Left lung (tissue), 10 donors: Measurements from ENCODE around the gene PRDX5. TPM values are rescaled to one million over a fixed set of nuclear protein-coding genes. Genes with fewer than 3 reads are reported as not detected.

Source experiments
- ATAC-seq: fragments of 200-7000 bp; cut with Tn5 transposase; one replicate; pipeline ENCODE4 v1.9.1; 2020; ENCODE audit warnings: moderate library complexity
- DNase-seq, 4 donors: peaks; one replicate each; pipeline ENCODE4 v3.0.0-alpha.2; 2013 to 2020
- H3K27ac ChIP-seq, 2 donors: fragments of 200-600 bp; sonication (generic) in 1 of 2; one replicate each; pipeline versions ENCODE4 v1.5.0 to v1.8.0; 2020 to 2021
- H3K27me3 ChIP-seq, 2 donors: fragments of 200-600 bp; sonication (generic) in 1 of 2; one replicate each; pipeline versions ENCODE4 v1.5.0 to v1.8.0; 2020 to 2021
- H3K36me3 ChIP-seq, 2 donors: fragments of 200-600 bp; sonication (generic) in 1 of 2; one replicate each; pipeline versions ENCODE4 v1.5.0 to v1.8.0; 2020 to 2021
- H3K4me1 ChIP-seq, 2 donors: fragments of 200-600 bp; one replicate each; pipeline ENCODE4 v1.8.0; 2021
- H3K4me3 ChIP-seq, 2 donors: fragments of 200-600 bp; sonication (generic) in 1 of 2; one replicate each; pipeline versions ENCODE4 v1.5.0 to v1.8.0; 2020 to 2021; ENCODE audit warnings: mild to moderate bottlenecking in 1 of 2
- H3K9me3 ChIP-seq, 2 donors: fragments of 200-600 bp; sonication (generic) in 1 of 2; one replicate each; pipeline versions ENCODE4 v1.5.0 to v1.8.0; 2020 to 2021
- intact Hi-C, 2 donors: fragments of 100-400 bp; cut with DNase I; formaldehyde crosslinking; loops; one replicate each; pipeline versions ENCODE4 v1.11.2 to v1.14.2; 2022
- polyA plus RNA-seq, 6 donors: library from polyadenylated mRNA; unstranded; fragments of 120-200 nt; gene quantifications; one replicate each; pipeline ENCODE4 v1.2.1, GENCODE V29; 2013; ENCODE audit not compliant: insufficient read length in 6 of 6
- total RNA-seq, 2 donors: library from RNA; stranded (reverse); fragmentation: NEBNext Ultra II Directional; extraction: Animal tissue kit (Norgen Biotek cat#: 25700); gene quantifications; one replicate each; pipeline ENCODE4 v1.2.1, GENCODE V29; 2021
- TF ChIP-seq, protein P1 (sequence below), 2 donors: fragments of 200-600 bp; sonication (generic) in 1 of 2; IDR thresholded peaks; one replicate each; pipeline versions ENCODE4 v1.5.0 to v1.8.0; 2021; ENCODE audit warnings: antibody characterized with exemption in 2 of 2
- donor health status: DM: no; HTN: yes; CAD: no.
- donor health status: DM: no; HTN: no; CAD: no.

Gene PRDX5
- total and polyA plus RNA-seq, 8 donors, result 150 to 209 (median 177) TPM

DNA sequence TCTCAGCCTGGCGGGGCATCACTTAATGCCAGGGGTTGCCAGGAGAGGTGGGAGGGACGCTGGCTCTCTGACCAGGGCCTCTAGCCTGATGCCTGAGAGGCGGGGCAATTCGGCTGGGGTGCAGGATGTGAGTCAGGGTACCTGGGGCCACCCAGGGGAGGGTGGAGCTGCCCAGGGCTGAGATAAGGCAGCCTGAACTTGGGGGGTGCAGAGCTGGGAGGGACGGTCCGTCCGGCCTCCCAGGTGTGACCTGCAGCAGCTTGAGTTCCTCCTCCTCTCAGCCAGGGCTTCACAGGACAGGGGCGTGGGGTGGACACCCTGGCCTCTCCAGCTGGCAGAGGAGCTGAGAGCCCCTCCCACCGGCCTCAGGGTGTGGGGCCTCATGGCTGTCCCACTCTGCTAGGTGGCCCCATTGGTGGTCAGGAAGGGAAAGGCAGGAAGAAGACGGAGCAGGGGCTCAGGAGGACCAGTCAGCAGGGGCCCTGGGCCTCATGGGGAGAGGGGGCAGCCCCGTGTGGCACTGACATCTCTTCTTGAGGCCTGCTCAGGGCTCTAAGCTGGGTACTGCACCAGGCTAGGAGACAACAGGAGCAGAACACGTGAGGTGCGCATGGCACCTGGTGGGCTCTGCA lies 40.1 kb downstream of the PRDX5 start:
- H3K4me3 ChIP-seq, result peak overlapping the region; percentile 86 to 94
- ATAC-seq, result no peak

DNA sequence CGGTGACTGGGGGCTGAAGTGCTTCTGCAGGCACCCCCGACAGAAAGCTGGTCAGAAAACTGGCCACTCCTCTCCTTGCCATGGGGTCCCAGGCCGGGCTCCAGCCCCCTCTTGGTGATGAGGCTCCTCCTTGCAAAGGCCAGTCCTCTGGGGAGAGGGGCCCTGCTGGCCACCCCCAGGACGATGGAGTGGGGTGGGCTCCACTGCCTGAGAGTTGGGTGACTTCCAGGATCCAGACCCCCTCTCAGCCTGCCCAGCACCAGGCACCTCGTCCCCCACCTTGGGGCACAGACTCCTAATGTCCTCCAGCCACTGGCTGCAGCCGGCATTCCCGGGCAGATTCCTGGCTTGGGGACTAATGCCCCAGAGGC lies 40.6 kb downstream of the PRDX5 start:
- H3K9me3 ChIP-seq, result no peaks in the 10 kb centered on the region
- no peak for ATAC-seq
- intact Hi-C loops, result no loop called here

More for the DNA sequence above, 40.1 kb downstream of the PRDX5 start:
- intact Hi-C loops, result no loop called here
- H3K36me3 ChIP-seq, result peaks cover 0 to 51% of the 10 kb centered on the region in 2 donors
- TF ChIP-seq, protein P1, sequence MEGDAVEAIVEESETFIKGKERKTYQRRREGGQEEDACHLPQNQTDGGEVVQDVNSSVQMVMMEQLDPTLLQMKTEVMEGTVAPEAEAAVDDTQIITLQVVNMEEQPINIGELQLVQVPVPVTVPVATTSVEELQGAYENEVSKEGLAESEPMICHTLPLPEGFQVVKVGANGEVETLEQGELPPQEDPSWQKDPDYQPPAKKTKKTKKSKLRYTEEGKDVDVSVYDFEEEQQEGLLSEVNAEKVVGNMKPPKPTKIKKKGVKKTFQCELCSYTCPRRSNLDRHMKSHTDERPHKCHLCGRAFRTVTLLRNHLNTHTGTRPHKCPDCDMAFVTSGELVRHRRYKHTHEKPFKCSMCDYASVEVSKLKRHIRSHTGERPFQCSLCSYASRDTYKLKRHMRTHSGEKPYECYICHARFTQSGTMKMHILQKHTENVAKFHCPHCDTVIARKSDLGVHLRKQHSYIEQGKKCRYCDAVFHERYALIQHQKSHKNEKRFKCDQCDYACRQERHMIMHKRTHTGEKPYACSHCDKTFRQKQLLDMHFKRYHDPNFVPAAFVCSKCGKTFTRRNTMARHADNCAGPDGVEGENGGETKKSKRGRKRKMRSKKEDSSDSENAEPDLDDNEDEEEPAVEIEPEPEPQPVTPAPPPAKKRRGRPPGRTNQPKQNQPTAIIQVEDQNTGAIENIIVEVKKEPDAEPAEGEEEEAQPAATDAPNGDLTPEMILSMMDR (IDR thresholded peaks at IDR 0.05), result no peak
- no peaks in the 10 kb centered on the region for H3K9me3 ChIP-seq
- DNase-seq, result peak in 1 of 4 donors; percentile 78
- peaks cover 19 to 50% of the 10 kb centered on the region in 2 donors for H3K4me1 ChIP-seq
- no peaks in the 10 kb centered on the region for H3K27me3 ChIP-seq
- H3K27ac ChIP-seq, result peak overlapping the region; percentile 87

DNA sequence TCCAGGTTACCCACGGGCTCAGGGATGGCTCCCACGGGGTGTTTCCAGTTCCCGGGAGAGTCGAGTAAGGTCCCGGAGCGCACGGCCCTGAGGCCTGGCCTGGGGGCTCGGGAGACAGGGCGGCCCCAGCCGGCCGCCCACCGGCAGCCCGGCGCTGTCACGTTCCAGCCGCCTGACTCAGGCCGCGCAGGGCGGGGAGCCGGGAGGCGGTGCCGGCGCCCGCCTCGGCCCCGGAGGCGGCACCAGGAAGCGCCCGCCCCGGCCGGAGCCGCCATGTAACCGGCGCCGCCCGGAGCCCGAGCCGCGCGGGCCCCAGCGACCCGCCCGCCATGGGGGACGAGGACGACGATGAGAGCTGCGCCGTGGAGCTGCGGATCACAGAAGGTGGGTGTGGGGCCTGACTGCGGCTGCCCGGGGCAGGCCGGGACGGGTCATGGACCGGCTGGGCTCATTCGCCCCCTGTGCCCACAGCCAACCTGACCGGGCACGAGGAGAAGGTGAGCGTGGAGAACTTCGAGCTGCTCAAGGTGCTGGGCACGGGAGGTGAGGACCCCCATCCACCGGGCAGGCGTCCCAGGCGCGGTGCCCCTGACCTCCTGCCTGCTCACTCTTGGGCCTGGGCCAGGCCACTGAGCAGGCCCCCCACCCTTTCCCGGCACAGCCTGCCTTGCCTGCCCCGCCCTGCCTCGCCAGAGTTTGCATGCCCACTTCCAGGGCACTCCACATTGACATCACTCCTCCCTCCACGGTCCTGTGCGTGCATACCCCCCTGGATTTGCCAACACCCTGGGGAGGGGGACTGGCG lies 41.2 kb downstream of the PRDX5 start, which contains the start of gene RPS6KA4:
Gene RPS6KA4, plus strand, starts transcription at position 256 of the 805 bp plus-strand sequence. Its CDS starts 74 bp downstream, at position 330.
- no peaks in the 10 kb centered on the region for H3K9me3 ChIP-seq
- H3K27me3 ChIP-seq, result no peaks in the 10 kb centered on the region
- intact Hi-C loops, result no loop called here
- ATAC-seq (peak; percentile 86), DNase-seq (peak; percentile 55 to 94 (median 72))
- peak within 1 kb of the TSS; percentile 87 for H3K27ac ChIP-seq
- H3K4me3 ChIP-seq, result peak within 1 kb of the TSS; percentile 86 to 94
- peaks cover 19 to 50% of the 10 kb centered on the region in 2 donors for H3K4me1 ChIP-seq
- peaks cover 0 to 51% of the 10 kb centered on the region in 2 donors for H3K36me3 ChIP-seq
- TF ChIP-seq, protein P1 (IDR thresholded peaks at IDR 0.05), result no peak

More for the DNA sequence above, 40.6 kb downstream of the PRDX5 start:
- H3K27ac ChIP-seq, result peak overlapping the region; percentile 87
- TF ChIP-seq, protein P1 (IDR thresholded peaks at IDR 0.05), result no peak
- H3K4me3 ChIP-seq, result peak overlapping the region; percentile 86 to 94
- peaks cover 19 to 50% of the 10 kb centered on the region in 2 donors for H3K4me1 ChIP-seq
- peaks cover 0 to 51% of the 10 kb centered on the region in 2 donors for H3K36me3 ChIP-seq
- peak in 1 of 4 donors; percentile 77 for DNase-seq
- no peaks in the 10 kb centered on the region for H3K27me3 ChIP-seq

DNA sequence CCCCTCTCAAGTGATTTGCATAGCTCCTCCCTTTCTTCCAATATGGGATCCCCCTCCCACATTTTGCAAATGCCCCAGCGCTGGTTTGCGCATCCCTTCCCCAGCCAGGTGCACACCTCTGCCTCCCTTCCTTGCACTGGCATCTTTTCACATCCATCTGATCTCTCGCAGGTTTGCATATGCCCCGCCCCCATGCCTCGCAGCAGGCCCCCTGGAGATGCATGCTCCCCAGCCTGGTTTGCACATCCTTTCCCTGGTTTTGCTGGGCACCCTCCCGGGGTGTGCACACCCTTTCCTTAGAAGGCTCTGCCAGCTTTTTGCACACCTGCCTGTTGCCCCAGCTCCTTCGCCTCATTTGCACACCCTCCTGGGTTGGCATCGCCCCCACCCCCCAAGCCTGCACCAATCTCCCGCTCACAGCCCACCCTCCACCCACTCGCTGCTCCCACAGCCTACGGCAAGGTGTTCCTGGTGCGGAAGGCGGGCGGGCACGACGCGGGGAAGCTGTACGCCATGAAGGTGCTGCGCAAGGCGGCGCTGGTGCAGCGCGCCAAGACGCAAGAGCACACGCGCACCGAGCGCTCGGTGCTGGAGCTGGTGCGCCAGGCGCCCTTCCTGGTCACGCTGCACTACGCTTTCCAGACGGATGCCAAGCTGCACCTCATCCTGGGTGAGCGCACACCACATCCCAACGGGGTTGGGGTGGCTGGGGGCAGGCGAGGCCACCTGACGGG lies 42.0 kb downstream of the PRDX5 start:
- Histone ChIP-seq H3K4me1 (peaks cover 19 to 50% of the 10 kb centered on the region in 2 donors), H3K4me3 (peak overlapping the region; percentile 86 to 94), H3K36me3 (peaks cover 0 to 56% of the 10 kb centered on the region in 2 donors), H3K27ac (peak overlapping the region in 1 of 2 donors; percentile 87), H3K9me3 (no peaks in the 10 kb centered on the region), H3K27me3 (no peaks in the 10 kb centered on the region)
- TF ChIP-seq, protein P1 (IDR thresholded peaks at IDR 0.05), result no peak
- DNase-seq (peak in 1 of 4 donors; percentile 85), ATAC-seq (peak; percentile 15)
- intact Hi-C loops, result no loop called here
